ENCODE measurements around the gene ASB15. TPM values are rescaled to one million over a fixed set of nuclear protein-coding genes. Genes with fewer than 3 reads are reported as not detected.

The ASB15 gene
- polyA plus RNA-seq, 1 donor from 2014 or later = not detected

DNA sequence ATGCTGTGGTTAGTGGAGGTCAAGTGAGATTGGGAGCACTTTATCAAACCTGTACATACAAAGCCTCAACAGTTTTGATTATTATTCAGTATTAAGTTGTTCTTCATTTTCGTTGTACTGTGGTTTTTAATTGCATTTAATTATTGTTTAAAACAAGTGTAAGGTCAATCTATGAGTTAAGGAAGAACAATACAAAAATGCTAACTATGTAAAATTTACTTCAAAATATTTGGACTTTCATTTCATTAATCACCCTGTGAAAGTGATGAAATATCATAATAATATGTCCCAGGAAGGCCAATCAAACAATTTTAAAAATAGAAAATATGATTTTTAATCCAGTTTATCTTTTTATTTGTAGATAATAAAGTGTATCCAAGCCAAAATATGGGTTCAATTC, 30.4 kb upstream of the ASB15 start:
- no peaks in the 10 kb centered on the region for H3K36me3 ChIP-seq (ENCODE audit: insufficient read depth, low read length)
- no peaks in the 10 kb centered on the region for H3K9me3 ChIP-seq (ENCODE audit: low read length)
- no peak overlapping the region for H3K9ac ChIP-seq (ENCODE audit: low read length)
- no peaks in the 10 kb centered on the region for H4K20me1 ChIP-seq (ENCODE audit: insufficient read depth)
- no peaks in the 10 kb centered on the region for H3K27me3 ChIP-seq (ENCODE audit: insufficient read depth, low read depth, low read length)
- no peak overlapping the region for H3K4me3 ChIP-seq (ENCODE audit: low read length)
- no peak for TF ChIP-seq EZH2 (IDR thresholded peaks at IDR 0.05; ENCODE audit: borderline replicate concordance, insufficient read depth, low read length, poor library complexity, severe bottlenecking)
- TF ChIP-seq EP300 (conservative IDR thresholded peaks at IDR 0.05; ENCODE audit: poor library complexity, severe bottlenecking) = no peak
- no peak for TF ChIP-seq RAD21 (conservative IDR thresholded peaks at IDR 0.05)
- TF ChIP-seq TAF1 (IDR thresholded peaks at IDR 0.05; ENCODE audit: low read depth) = no peak
- TF ChIP-seq MXI1 (conservative IDR thresholded peaks at IDR 0.05; ENCODE audit: poor library complexity, severe bottlenecking) = no peak
- TF ChIP-seq, protein P1, sequence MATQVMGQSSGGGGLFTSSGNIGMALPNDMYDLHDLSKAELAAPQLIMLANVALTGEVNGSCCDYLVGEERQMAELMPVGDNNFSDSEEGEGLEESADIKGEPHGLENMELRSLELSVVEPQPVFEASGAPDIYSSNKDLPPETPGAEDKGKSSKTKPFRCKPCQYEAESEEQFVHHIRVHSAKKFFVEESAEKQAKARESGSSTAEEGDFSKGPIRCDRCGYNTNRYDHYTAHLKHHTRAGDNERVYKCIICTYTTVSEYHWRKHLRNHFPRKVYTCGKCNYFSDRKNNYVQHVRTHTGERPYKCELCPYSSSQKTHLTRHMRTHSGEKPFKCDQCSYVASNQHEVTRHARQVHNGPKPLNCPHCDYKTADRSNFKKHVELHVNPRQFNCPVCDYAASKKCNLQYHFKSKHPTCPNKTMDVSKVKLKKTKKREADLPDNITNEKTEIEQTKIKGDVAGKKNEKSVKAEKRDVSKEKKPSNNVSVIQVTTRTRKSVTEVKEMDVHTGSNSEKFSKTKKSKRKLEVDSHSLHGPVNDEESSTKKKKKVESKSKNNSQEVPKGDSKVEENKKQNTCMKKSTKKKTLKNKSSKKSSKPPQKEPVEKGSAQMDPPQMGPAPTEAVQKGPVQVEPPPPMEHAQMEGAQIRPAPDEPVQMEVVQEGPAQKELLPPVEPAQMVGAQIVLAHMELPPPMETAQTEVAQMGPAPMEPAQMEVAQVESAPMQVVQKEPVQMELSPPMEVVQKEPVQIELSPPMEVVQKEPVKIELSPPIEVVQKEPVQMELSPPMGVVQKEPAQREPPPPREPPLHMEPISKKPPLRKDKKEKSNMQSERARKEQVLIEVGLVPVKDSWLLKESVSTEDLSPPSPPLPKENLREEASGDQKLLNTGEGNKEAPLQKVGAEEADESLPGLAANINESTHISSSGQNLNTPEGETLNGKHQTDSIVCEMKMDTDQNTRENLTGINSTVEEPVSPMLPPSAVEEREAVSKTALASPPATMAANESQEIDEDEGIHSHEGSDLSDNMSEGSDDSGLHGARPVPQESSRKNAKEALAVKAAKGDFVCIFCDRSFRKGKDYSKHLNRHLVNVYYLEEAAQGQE (IDR thresholded peaks at IDR 0.05; ENCODE audit: borderline replicate concordance) = no peak
- TF ChIP-seq, protein P2, sequence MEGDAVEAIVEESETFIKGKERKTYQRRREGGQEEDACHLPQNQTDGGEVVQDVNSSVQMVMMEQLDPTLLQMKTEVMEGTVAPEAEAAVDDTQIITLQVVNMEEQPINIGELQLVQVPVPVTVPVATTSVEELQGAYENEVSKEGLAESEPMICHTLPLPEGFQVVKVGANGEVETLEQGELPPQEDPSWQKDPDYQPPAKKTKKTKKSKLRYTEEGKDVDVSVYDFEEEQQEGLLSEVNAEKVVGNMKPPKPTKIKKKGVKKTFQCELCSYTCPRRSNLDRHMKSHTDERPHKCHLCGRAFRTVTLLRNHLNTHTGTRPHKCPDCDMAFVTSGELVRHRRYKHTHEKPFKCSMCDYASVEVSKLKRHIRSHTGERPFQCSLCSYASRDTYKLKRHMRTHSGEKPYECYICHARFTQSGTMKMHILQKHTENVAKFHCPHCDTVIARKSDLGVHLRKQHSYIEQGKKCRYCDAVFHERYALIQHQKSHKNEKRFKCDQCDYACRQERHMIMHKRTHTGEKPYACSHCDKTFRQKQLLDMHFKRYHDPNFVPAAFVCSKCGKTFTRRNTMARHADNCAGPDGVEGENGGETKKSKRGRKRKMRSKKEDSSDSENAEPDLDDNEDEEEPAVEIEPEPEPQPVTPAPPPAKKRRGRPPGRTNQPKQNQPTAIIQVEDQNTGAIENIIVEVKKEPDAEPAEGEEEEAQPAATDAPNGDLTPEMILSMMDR (IDR thresholded peaks at IDR 0.05; ENCODE audit: poor library complexity, severe bottlenecking) = no peak
- no peak for TF ChIP-seq SMC3 (conservative IDR thresholded peaks at IDR 0.05; ENCODE audit: poor library complexity)
- TF ChIP-seq POLR2AphosphoS5 (IDR thresholded peaks at IDR 0.05) = no peak
- H3K79me2 ChIP-seq (replicated peaks; ENCODE audit: insufficient read depth, low read length) = no peaks in the 10 kb centered on the region
- no peak overlapping the region for H3K27ac ChIP-seq (ENCODE audit: low read length)
- H3F3A ChIP-seq (ENCODE audit: insufficient read depth, low read length, poor library complexity, severe bottlenecking) = no peaks in the 10 kb centered on the region
- H3K4me2 ChIP-seq (ENCODE audit: low read length) = no peak overlapping the region
- no peak overlapping the region for H2AFZ ChIP-seq (ENCODE audit: low read depth, low read length)
- H3K9me2 ChIP-seq (ENCODE audit: insufficient read depth, low read length) = no peaks in the 10 kb centered on the region

DNA sequence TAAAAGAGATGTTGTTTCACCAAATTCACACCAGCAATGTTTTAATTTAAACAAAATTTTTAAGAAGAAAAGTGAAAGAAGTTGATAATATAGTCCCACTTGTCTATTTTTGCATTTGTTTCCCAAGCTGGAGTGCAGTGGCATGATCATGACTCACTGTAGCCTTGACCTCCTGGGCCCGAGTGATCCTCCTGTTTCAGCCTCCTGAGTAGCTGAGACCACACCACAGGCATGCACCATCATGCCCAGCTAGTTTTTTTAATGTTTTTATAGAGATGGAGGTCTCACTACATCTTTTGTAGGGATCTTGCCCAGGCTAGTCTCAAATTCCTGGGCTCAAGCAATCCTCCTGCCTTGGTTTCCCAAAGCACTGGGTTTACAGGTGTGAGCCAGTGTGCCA, 29.9 kb upstream of the ASB15 start:
- Histone ChIP-seq H3F3A (ENCODE audit: insufficient read depth, low read length, poor library complexity, severe bottlenecking) (no peaks in the 10 kb centered on the region), H3K36me3 (ENCODE audit: insufficient read depth, low read length) (no peaks in the 10 kb centered on the region), H4K20me1 (ENCODE audit: insufficient read depth) (no peaks in the 10 kb centered on the region), H3K27ac (ENCODE audit: low read length) (no peak overlapping the region), H3K9ac (ENCODE audit: low read length) (no peak overlapping the region), H3K79me2 (replicated peaks; ENCODE audit: insufficient read depth, low read length) (no peaks in the 10 kb centered on the region), H3K4me2 (ENCODE audit: low read length) (no peak overlapping the region), H3K9me2 (ENCODE audit: insufficient read depth, low read length) (no peaks in the 10 kb centered on the region), H3K9me3 (ENCODE audit: low read length) (no peaks in the 10 kb centered on the region), H3K27me3 (ENCODE audit: insufficient read depth, low read depth, low read length) (no peaks in the 10 kb centered on the region), H2AFZ (ENCODE audit: low read depth, low read length) (no peak overlapping the region), H3K4me3 (ENCODE audit: low read length) (no peak overlapping the region)
- TF ChIP-seq SMC3 (conservative IDR thresholded peaks at IDR 0.05; ENCODE audit: poor library complexity) (no peak), EP300 (conservative IDR thresholded peaks at IDR 0.05; ENCODE audit: poor library complexity, severe bottlenecking) (no peak), MXI1 (conservative IDR thresholded peaks at IDR 0.05; ENCODE audit: poor library complexity, severe bottlenecking) (no peak), RAD21 (conservative IDR thresholded peaks at IDR 0.05) (no peak), POLR2AphosphoS5 (IDR thresholded peaks at IDR 0.05) (no peak), TAF1 (IDR thresholded peaks at IDR 0.05; ENCODE audit: low read depth) (no peak), EZH2 (IDR thresholded peaks at IDR 0.05; ENCODE audit: borderline replicate concordance, insufficient read depth, low read length, poor library complexity, severe bottlenecking) (no peak)
- TF ChIP-seq, protein P2 (IDR thresholded peaks at IDR 0.05; ENCODE audit: poor library complexity, severe bottlenecking) = no peak
- TF ChIP-seq, protein P1 (IDR thresholded peaks at IDR 0.05; ENCODE audit: borderline replicate concordance) = no peak

All from neural cell (in vitro differentiated cells).